HCT116 (cell line): ENCODE results near the gene HNRNPU.

Source experiments
- CBX3 ChIP-seq: IDR thresholded peaks from 2 replicates; pipeline ENCODE4 v1.6.1; 2012; ENCODE audit warnings: low read depth
- CEBPB ChIP-seq: IDR thresholded peaks from 2 replicates; pipeline ENCODE4 v1.6.1; 2012; ENCODE audit warnings: low read depth
- CTCF ChIP-seq, 3 experiments: fragments of 200-600 bp in 1 of 3; sonication (generic) in 1 of 3; IDR thresholded peaks in 2 of 3; conservative IDR thresholded peaks in 1 of 3; 2 replicates each; pipeline ENCODE4 v1.5.1; 2012 to 2017; ENCODE audit warnings: low read depth in 2 of 3, low read length in 2 of 3, antibody characterized with exemption in 1 of 3, borderline replicate concordance in 1 of 3, control low read depth in 1 of 3, mild to moderate bottlenecking in 1 of 3, mixed read lengths in 1 of 3, mixed run types in 1 of 3, moderate library complexity in 1 of 3; ENCODE audit not compliant: insufficient read depth in 1 of 3
- ELF1 ChIP-seq: IDR thresholded peaks from 2 replicates; pipeline ENCODE4 v1.6.1; 2012; ENCODE audit warnings: low read depth, borderline replicate concordance
- EZH2 ChIP-seq: fragments of 200-600 bp; sonication (generic); IDR thresholded peaks from 2 replicates; pipeline ENCODE4 v1.6.1; 2017; ENCODE audit warnings: antibody characterized with exemption, mixed run types
- MAX ChIP-seq: IDR thresholded peaks from 2 replicates; pipeline ENCODE4 v1.6.1; 2012
- POLR2A ChIP-seq: IDR thresholded peaks from 2 replicates; pipeline ENCODE4 v1.7.0; 2011; ENCODE audit warnings: borderline replicate concordance; ENCODE audit not compliant: insufficient read depth, insufficient read length; ENCODE audit errors: extremely low read depth
- REST ChIP-seq: IDR thresholded peaks from 2 replicates; pipeline ENCODE4 v1.6.1; 2012; ENCODE audit warnings: low read depth
- SP1 ChIP-seq: IDR thresholded peaks from 2 replicates; pipeline ENCODE4 v1.6.1; 2012; ENCODE audit warnings: low read depth
- SRF ChIP-seq: IDR thresholded peaks from 2 replicates; pipeline ENCODE4 v1.6.1; 2012; ENCODE audit warnings: low read depth
- TCF7L2 ChIP-seq: IDR thresholded peaks from 2 replicates; pipeline ENCODE4 v1.7.0; 2011; ENCODE audit warnings: borderline replicate concordance, inconsistent platforms; ENCODE audit not compliant: insufficient read depth, insufficient read length; ENCODE audit errors: extremely low read depth
- ZBTB33 ChIP-seq: IDR thresholded peaks from 2 replicates; pipeline ENCODE4 v1.6.1; 2011; ENCODE audit warnings: mild to moderate bottlenecking, low read length, moderate library complexity; ENCODE audit not compliant: insufficient replicate concordance; ENCODE audit errors: extremely low read depth

- TF ChIP-seq CTCF (IDR thresholded peaks at IDR 0.05 in 2 of 3, conservative IDR thresholded peaks at IDR 0.05 in 1 of 3; ENCODE audit: borderline replicate concordance in 1 of 3, insufficient read depth in 1 of 3, low read depth in 2 of 3, low read length in 2 of 3) (no peak), POLR2A (no peak), MAX (no peak), CBX3 (no peak), SRF (no peak), ELF1 (no peak), ZBTB33 (no peak), EZH2 (no peak), REST (no peak), TCF7L2 (no peak), SP1 (no peak), CEBPB (no peak)
Observed at GRCh38 chr1:244836135-244836521, 28.2 kb downstream of the HNRNPU start.
